Neural progenitor cell (in vitro differentiated cells): Measurements from ENCODE around the gene MYO1E. TPM values are rescaled to one million over a fixed set of nuclear protein-coding genes. Genes with fewer than 3 reads are reported as not detected.

ENCODE experiments used
- DNase-seq: peaks from one replicate; pipeline ENCODE4 v3.0.0-alpha.2; 2016; ENCODE audit warnings: low spot score
- H2AFZ ChIP-seq: fragments of 200-600 bp; sonication (generic); replicated peaks from 2 replicates; pipeline ENCODE4 v1.6.1; 2016; ENCODE audit warnings: antibody characterized with exemption
- H3F3A ChIP-seq: fragments of 200-600 bp; sonication (generic); 2 replicates; pipeline ENCODE4 v1.6.1; 2016; ENCODE audit warnings: antibody characterized with exemption, low read depth
- H3K27ac ChIP-seq: fragments of 200-600 bp; sonication (generic); 2 replicates; pipeline ENCODE4 v1.5.1; 2016; ENCODE audit warnings: mild to moderate bottlenecking
- H3K27me3 ChIP-seq: fragments of 200-600 bp; sonication (generic); 2 replicates; pipeline ENCODE4 v1.6.1; 2016; ENCODE audit warnings: mild to moderate bottlenecking, moderate library complexity
- H3K36me3 ChIP-seq: fragments of 200-600 bp; sonication (generic); 2 replicates; pipeline ENCODE4 v1.5.1; 2016
- H3K4me1 ChIP-seq: fragments of 200-600 bp; sonication (generic); 2 replicates; pipeline ENCODE4 v1.6.1; 2016; ENCODE audit warnings: mixed run types
- H3K4me2 ChIP-seq: fragments of 200-600 bp; sonication (generic); 2 replicates; pipeline ENCODE4 v1.6.1; 2016
- H3K4me3 ChIP-seq: fragments of 200-600 bp; sonication (generic); 2 replicates; pipeline ENCODE4 v1.5.1; 2016
- H3K79me2 ChIP-seq: fragments of 200-600 bp; sonication (generic); 2 replicates; pipeline ENCODE4 v1.6.1; 2016; ENCODE audit warnings: low read depth
- H3K9ac ChIP-seq: fragments of 200-600 bp; sonication (generic); 2 replicates; pipeline ENCODE4 v1.6.1; 2016
- H3K9me3 ChIP-seq: fragments of 200-600 bp; sonication (generic); 2 replicates; pipeline ENCODE4 v1.5.1; 2016; ENCODE audit warnings: low read depth
- H4K20me1 ChIP-seq: fragments of 200-600 bp; sonication (generic); 2 replicates; pipeline ENCODE4 v1.6.1; 2016; ENCODE audit warnings: low read depth
- H3K27ac Mint-ChIP-seq: 3 replicates; pipeline ENCODE4 v1.8.0; 2021; ENCODE audit warnings: mixed read lengths
- H3K27me3 Mint-ChIP-seq: 2 replicates; pipeline ENCODE4 v1.8.0; 2022; ENCODE audit warnings: low read depth, mild to moderate bottlenecking, inconsistent platforms, moderate library complexity, mixed read lengths; ENCODE audit not compliant: insufficient read depth
- H3K36me3 Mint-ChIP-seq: 3 replicates; pipeline ENCODE4 v1.8.0; 2021; ENCODE audit warnings: mixed read lengths
- H3K4me1 Mint-ChIP-seq: 3 replicates; pipeline ENCODE4 v1.8.0; 2021; ENCODE audit warnings: mixed read lengths
- H3K4me3 Mint-ChIP-seq: 3 replicates; pipeline ENCODE4 v1.8.0; 2021; ENCODE audit warnings: mild to moderate bottlenecking, moderate library complexity, mixed read lengths
- H3K9me3 Mint-ChIP-seq: 3 replicates; pipeline ENCODE4 v1.8.0; 2020; ENCODE audit warnings: mixed read lengths
- EZH2 ChIP-seq: fragments of 200-600 bp; sonication (generic); IDR thresholded peaks from 2 replicates; pipeline ENCODE4 v1.6.1; 2017; ENCODE audit warnings: antibody characterized with exemption, mild to moderate bottlenecking, moderate library complexity
- EZH2phosphoT487 ChIP-seq: fragments of 200-600 bp; sonication (generic); IDR thresholded peaks from 2 replicates; pipeline ENCODE4 v1.6.1; 2017; ENCODE audit warnings: antibody characterized with exemption
- total RNA-seq: library from RNA; depleted of rRNA; stranded (reverse); fragments of >200 nt; gene quantifications from 2 replicates; pipeline ENCODE4 v1.2.3, GENCODE V29; 2015; ENCODE audit warnings: low replicate concordance
- TF ChIP-seq, protein P1 (sequence below): fragments of 200-600 bp; sonication (generic); IDR thresholded peaks from 2 replicates; pipeline ENCODE4 v1.5.1; 2017; ENCODE audit warnings: antibody characterized with exemption, mild to moderate bottlenecking

Gene MYO1E
- total RNA-seq, 1 donor from 2014 or later = 49.7 TPM

DNA sequence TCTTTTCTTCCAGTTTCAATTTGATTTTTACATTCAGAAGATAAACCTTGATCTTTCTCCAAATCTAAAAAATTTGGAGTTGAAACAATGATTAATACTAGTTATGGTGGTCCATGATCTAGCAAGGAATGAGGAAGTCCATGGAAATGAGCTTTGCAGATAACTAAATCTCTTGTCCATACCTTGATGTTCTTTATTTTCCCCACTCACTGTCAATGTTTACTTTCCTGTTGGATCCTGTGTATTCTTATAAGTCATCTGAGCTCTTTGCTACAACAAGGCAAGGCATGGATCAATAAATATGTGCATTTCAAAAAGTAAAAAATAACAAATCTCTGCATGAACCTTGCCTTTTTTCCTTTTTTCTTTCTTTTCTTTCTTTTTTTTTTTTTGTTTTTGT lies 6.2 kb upstream of the MYO1E start:
- Histone ChIP-seq H3K36me3 (no peaks in the 10 kb centered on the region), H3K27ac (no peak overlapping the region), H3K79me2 (no peaks in the 10 kb centered on the region), H3K9ac (no peak overlapping the region), H2AFZ (no peak overlapping the region), H3K27me3 (no peaks in the 10 kb centered on the region), H3K4me3 (no peak overlapping the region), H3K4me1 (no peaks in the 10 kb centered on the region), H4K20me1 (no peaks in the 10 kb centered on the region), H3K9me3 (no peaks in the 10 kb centered on the region), H3K4me2 (no peak overlapping the region), H3F3A (peaks cover 4% of the 10 kb centered on the region)
- no peak overlapping the region for H3K27ac Mint-ChIP-seq
- peaks cover 4% of the 10 kb centered on the region for H3K4me1 Mint-ChIP-seq
- no peaks in the 10 kb centered on the region for H3K9me3 Mint-ChIP-seq
- no peak overlapping the region for H3K4me3 Mint-ChIP-seq
- H3K27me3 Mint-ChIP-seq = peaks cover 5% of the 10 kb centered on the region
- no peak for DNase-seq
- H3K36me3 Mint-ChIP-seq = no peaks in the 10 kb centered on the region
- TF ChIP-seq EZH2 = no peak
- no peak for TF ChIP-seq EZH2phosphoT487
- TF ChIP-seq, protein P1, sequence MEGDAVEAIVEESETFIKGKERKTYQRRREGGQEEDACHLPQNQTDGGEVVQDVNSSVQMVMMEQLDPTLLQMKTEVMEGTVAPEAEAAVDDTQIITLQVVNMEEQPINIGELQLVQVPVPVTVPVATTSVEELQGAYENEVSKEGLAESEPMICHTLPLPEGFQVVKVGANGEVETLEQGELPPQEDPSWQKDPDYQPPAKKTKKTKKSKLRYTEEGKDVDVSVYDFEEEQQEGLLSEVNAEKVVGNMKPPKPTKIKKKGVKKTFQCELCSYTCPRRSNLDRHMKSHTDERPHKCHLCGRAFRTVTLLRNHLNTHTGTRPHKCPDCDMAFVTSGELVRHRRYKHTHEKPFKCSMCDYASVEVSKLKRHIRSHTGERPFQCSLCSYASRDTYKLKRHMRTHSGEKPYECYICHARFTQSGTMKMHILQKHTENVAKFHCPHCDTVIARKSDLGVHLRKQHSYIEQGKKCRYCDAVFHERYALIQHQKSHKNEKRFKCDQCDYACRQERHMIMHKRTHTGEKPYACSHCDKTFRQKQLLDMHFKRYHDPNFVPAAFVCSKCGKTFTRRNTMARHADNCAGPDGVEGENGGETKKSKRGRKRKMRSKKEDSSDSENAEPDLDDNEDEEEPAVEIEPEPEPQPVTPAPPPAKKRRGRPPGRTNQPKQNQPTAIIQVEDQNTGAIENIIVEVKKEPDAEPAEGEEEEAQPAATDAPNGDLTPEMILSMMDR = no peak

- peaks cover 4% of the 10 kb centered on the region for H3F3A ChIP-seq
- H3K4me3 ChIP-seq = no peak overlapping the region
- H2AFZ ChIP-seq = no peak overlapping the region
- no peak overlapping the region for H3K27ac Mint-ChIP-seq
- no peak overlapping the region for H3K9ac ChIP-seq
- H3K4me1 Mint-ChIP-seq = peaks cover 4% of the 10 kb centered on the region
- no peak for DNase-seq
- H3K36me3 ChIP-seq = no peaks in the 10 kb centered on the region
- no peaks in the 10 kb centered on the region for H3K36me3 Mint-ChIP-seq
- no peak overlapping the region for H3K27ac ChIP-seq
- no peaks in the 10 kb centered on the region for H3K4me1 ChIP-seq
- H3K4me3 Mint-ChIP-seq = no peak overlapping the region
- TF ChIP-seq EZH2phosphoT487 = no peak
- H3K79me2 ChIP-seq = no peaks in the 10 kb centered on the region
- no peaks in the 10 kb centered on the region for H4K20me1 ChIP-seq
- H3K9me3 ChIP-seq = no peaks in the 10 kb centered on the region
- no peaks in the 10 kb centered on the region for H3K27me3 ChIP-seq
- peaks cover 5% of the 10 kb centered on the region for H3K27me3 Mint-ChIP-seq
- no peaks in the 10 kb centered on the region for H3K9me3 Mint-ChIP-seq
- H3K4me2 ChIP-seq = no peak overlapping the region
Measured at GRCh38 chr15:59377924-59378323, 5.3 kb upstream of the MYO1E start.

GRCh38 chr15:59376733-59377132 lies 4.1 kb upstream of the MYO1E start:
- Histone ChIP-seq H3K27me3 (peaks cover under 1% of the 10 kb centered on the region), H3K36me3 (no peaks in the 10 kb centered on the region), H2AFZ (no peak overlapping the region), H4K20me1 (no peaks in the 10 kb centered on the region), H3F3A (peaks cover 9% of the 10 kb centered on the region), H3K27ac (no peak overlapping the region), H3K9ac (no peak overlapping the region), H3K4me2 (no peak overlapping the region), H3K9me3 (no peaks in the 10 kb centered on the region), H3K79me2 (no peaks in the 10 kb centered on the region), H3K4me3 (no peak overlapping the region), H3K4me1 (no peaks in the 10 kb centered on the region)
- no peak overlapping the region for H3K27ac Mint-ChIP-seq
- peaks cover 8% of the 10 kb centered on the region for H3K27me3 Mint-ChIP-seq
- no peak for DNase-seq
- H3K9me3 Mint-ChIP-seq = no peaks in the 10 kb centered on the region
- H3K4me1 Mint-ChIP-seq = peaks cover 4% of the 10 kb centered on the region
- TF ChIP-seq EZH2phosphoT487 (no peak), EZH2 (no peak)
- TF ChIP-seq, protein P1 = no peak
- H3K4me3 Mint-ChIP-seq = no peak overlapping the region
- H3K36me3 Mint-ChIP-seq = no peaks in the 10 kb centered on the region

- peaks cover 19% of the 10 kb centered on the region for H3K27me3 Mint-ChIP-seq
- Histone ChIP-seq H3K27me3 (peaks cover 15% of the 10 kb centered on the region), H2AFZ (peak overlapping the region; percentile 31), H3K4me2 (peak overlapping the region; percentile 89), H3K4me1 (peaks cover 6% of the 10 kb centered on the region), H3K27ac (no peak overlapping the region), H3F3A (peaks cover 6% of the 10 kb centered on the region), H4K20me1 (peaks cover 22% of the 10 kb centered on the region), H3K79me2 (peaks cover 20% of the 10 kb centered on the region), H3K9me3 (no peaks in the 10 kb centered on the region), H3K9ac (no peak overlapping the region), H3K36me3 (no peaks in the 10 kb centered on the region), H3K4me3 (peak overlapping the region; percentile 85)
- DNase-seq = no peak
- H3K9me3 Mint-ChIP-seq = peaks cover 2% of the 10 kb centered on the region
- H3K4me1 Mint-ChIP-seq = peaks cover 8% of the 10 kb centered on the region
- TF ChIP-seq EZH2phosphoT487 (no peak), EZH2 (no peak)
- TF ChIP-seq, protein P1 = no peak
- peak overlapping the region; percentile 98 for H3K4me3 Mint-ChIP-seq
- H3K27ac Mint-ChIP-seq = peak overlapping the region; percentile 99
- H3K36me3 Mint-ChIP-seq = no peaks in the 10 kb centered on the region
Measured at GRCh38 chr15:59373215-59373614, 544 bp upstream of the MYO1E start.
